DOHH2 (cell line): Measurements from ENCODE around the gene FFAR1.

ENCODE experiments used
- H3F3A ChIP-seq: fragments of 200-600 bp; sonication (generic), shearing (Covaris generic); 2 replicates; pipeline ENCODE4 v1.6.0; 2016; ENCODE audit warnings: antibody characterized with exemption, mild to moderate bottlenecking; ENCODE audit not compliant: control insufficient read depth, insufficient read depth
- H3K27ac ChIP-seq: fragments of 200-600 bp; sonication (generic); 2 replicates; pipeline ENCODE4 v1.5.1; 2014; ENCODE audit warnings: low read depth, mild to moderate bottlenecking, low read length, moderate library complexity
- H3K27me3 ChIP-seq: fragments of 200-600 bp; sonication (generic); 2 replicates; pipeline ENCODE4 v1.6.1; 2014; ENCODE audit warnings: mild to moderate bottlenecking, low read length, mixed read lengths; ENCODE audit not compliant: control insufficient read depth
- H3K36me3 ChIP-seq: fragments of 200-600 bp; sonication (generic); 2 replicates; pipeline ENCODE4 v1.6.1; 2014; ENCODE audit warnings: mild to moderate bottlenecking, low read length, moderate library complexity, mixed read lengths; ENCODE audit not compliant: control insufficient read depth
- H3K4me1 ChIP-seq: fragments of 200-600 bp; sonication (generic); 2 replicates; pipeline ENCODE4 v1.6.1; 2014; ENCODE audit warnings: mild to moderate bottlenecking, low read length, mixed read lengths; ENCODE audit not compliant: control insufficient read depth
- H3K4me2 ChIP-seq: fragments of 200-600 bp; sonication (generic); 2 replicates; pipeline ENCODE4 v1.6.0; 2014; ENCODE audit warnings: mild to moderate bottlenecking, low read length, moderate library complexity
- H3K4me3 ChIP-seq: fragments of 200-600 bp; sonication (generic); 2 replicates; pipeline ENCODE4 v1.5.1; 2014; ENCODE audit warnings: mild to moderate bottlenecking, low read length, mixed read lengths
- H3K79me2 ChIP-seq: fragments of 200-600 bp; sonication (generic); 2 replicates; pipeline ENCODE4 v1.6.1; 2014; ENCODE audit warnings: mild to moderate bottlenecking, low read length, mixed read lengths; ENCODE audit not compliant: control insufficient read depth
- H3K9me2 ChIP-seq: fragments of 200-600 bp; sonication (generic); replicated peaks from 2 replicates; pipeline ENCODE4 v1.6.1; 2014; ENCODE audit warnings: mild to moderate bottlenecking, low read length, mixed read lengths; ENCODE audit not compliant: control insufficient read depth
- H3K9me3 ChIP-seq: fragments of 200-600 bp; sonication (generic); 2 replicates; pipeline ENCODE4 v1.6.1; 2014; ENCODE audit warnings: antibody characterized with exemption, low read length, mixed read lengths; ENCODE audit not compliant: control insufficient read depth, insufficient read depth
- H4K20me1 ChIP-seq: fragments of 200-600 bp; sonication (generic); 2 replicates; pipeline ENCODE4 v1.6.0; 2014; ENCODE audit warnings: low read depth, mild to moderate bottlenecking, antibody characterized with exemption, low read length, moderate library complexity; ENCODE audit not compliant: control insufficient read depth, insufficient read depth
- EZH2phosphoT487 ChIP-seq: fragments of 200-600 bp; sonication (generic); IDR thresholded peaks from 2 replicates; pipeline ENCODE4 v1.6.1; 2017; ENCODE audit warnings: borderline replicate concordance, mild to moderate bottlenecking, antibody characterized with exemption, low read length, moderate library complexity, mixed read lengths
- TF ChIP-seq, protein P1 (sequence below): fragments of 200-600 bp; sonication (generic); IDR thresholded peaks from one replicate; pipeline ENCODE4 v1.5.1; 2014; ENCODE audit warnings: antibody characterized with exemption, mild to moderate bottlenecking, low read depth, low read length; ENCODE audit not compliant: poor library complexity, severe bottlenecking

The FFAR1 gene

GRCh38 chr19:35309481-35310279, 38.0 kb upstream of the FFAR1 start:
- Histone ChIP-seq H3K9me3 (no peaks in the 10 kb centered on the region), H3K4me1 (peaks cover 86% of the 10 kb centered on the region), H4K20me1 (no peaks in the 10 kb centered on the region), H3K4me2 (no peak overlapping the region), H3K27me3 (no peaks in the 10 kb centered on the region), H3K79me2 (no peaks in the 10 kb centered on the region), H3K27ac (no peak overlapping the region), H3K36me3 (no peaks in the 10 kb centered on the region), H3K4me3 (no peak overlapping the region), H3F3A (peaks cover 9% of the 10 kb centered on the region; the same call in 1 of the 2 replicates), H3K9me2 (no peaks in the 10 kb centered on the region)
- TF ChIP-seq, protein P1, sequence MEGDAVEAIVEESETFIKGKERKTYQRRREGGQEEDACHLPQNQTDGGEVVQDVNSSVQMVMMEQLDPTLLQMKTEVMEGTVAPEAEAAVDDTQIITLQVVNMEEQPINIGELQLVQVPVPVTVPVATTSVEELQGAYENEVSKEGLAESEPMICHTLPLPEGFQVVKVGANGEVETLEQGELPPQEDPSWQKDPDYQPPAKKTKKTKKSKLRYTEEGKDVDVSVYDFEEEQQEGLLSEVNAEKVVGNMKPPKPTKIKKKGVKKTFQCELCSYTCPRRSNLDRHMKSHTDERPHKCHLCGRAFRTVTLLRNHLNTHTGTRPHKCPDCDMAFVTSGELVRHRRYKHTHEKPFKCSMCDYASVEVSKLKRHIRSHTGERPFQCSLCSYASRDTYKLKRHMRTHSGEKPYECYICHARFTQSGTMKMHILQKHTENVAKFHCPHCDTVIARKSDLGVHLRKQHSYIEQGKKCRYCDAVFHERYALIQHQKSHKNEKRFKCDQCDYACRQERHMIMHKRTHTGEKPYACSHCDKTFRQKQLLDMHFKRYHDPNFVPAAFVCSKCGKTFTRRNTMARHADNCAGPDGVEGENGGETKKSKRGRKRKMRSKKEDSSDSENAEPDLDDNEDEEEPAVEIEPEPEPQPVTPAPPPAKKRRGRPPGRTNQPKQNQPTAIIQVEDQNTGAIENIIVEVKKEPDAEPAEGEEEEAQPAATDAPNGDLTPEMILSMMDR: no peak
- TF ChIP-seq EZH2phosphoT487: no peak

GRCh38 chr19:35310331-35310730, 37.4 kb upstream of the FFAR1 start:
- peaks cover 87% of the 10 kb centered on the region for H3K4me1 ChIP-seq
- no peak overlapping the region for H3K27ac ChIP-seq
- no peak overlapping the region for H3K4me3 ChIP-seq
- H3K4me2 ChIP-seq: no peak overlapping the region
- H3F3A ChIP-seq: peaks cover 8% of the 10 kb centered on the region; the same call in 1 of the 2 replicates
- no peaks in the 10 kb centered on the region for H4K20me1 ChIP-seq
- no peaks in the 10 kb centered on the region for H3K27me3 ChIP-seq
- TF ChIP-seq, protein P1: no peak
- TF ChIP-seq EZH2phosphoT487: no peak
- no peaks in the 10 kb centered on the region for H3K36me3 ChIP-seq
- no peaks in the 10 kb centered on the region for H3K9me3 ChIP-seq
- H3K79me2 ChIP-seq: no peaks in the 10 kb centered on the region
- no peaks in the 10 kb centered on the region for H3K9me2 ChIP-seq

DNA sequence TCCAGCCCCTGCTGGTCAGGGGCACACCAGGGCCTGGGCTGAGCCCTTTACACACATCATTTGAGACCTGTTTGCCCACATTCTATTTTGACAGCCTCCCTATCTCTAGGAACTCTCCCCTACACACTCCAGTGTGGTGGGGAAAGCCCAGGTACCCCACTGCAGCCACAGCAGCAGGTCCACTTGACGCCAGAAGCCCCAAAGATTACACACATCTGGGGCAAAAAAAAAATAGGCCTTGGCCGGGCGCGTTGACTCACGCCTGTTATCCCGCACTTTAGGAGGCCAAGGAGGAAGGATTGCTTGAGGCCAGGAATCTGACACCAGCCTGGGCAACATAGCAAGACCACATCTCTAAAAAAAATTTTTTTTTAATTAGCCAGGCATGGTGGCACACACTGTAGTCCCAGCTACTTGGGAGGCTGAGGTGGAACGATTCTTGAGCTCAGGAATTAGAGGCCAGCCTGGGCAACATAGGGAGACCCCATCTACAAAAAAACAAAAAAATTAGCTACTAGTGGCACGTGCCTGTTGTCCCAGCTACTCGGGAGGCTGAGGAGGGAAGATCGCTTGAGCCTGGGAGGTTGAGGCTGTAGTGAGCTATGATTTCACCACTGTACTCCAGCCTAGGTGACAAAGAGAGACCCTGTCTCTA, 36.8 kb upstream of the FFAR1 start:
- H3K36me3 ChIP-seq: no peaks in the 10 kb centered on the region
- no peaks in the 10 kb centered on the region for H3K27me3 ChIP-seq
- H3K9me2 ChIP-seq: no peaks in the 10 kb centered on the region
- no peak overlapping the region for H3K27ac ChIP-seq
- H4K20me1 ChIP-seq: no peaks in the 10 kb centered on the region
- H3F3A ChIP-seq: peaks cover 5% of the 10 kb centered on the region; the same call in 1 of the 2 replicates
- H3K79me2 ChIP-seq: no peaks in the 10 kb centered on the region
- no peak overlapping the region for H3K4me3 ChIP-seq
- H3K9me3 ChIP-seq: no peaks in the 10 kb centered on the region
- no peak overlapping the region for H3K4me2 ChIP-seq
- H3K4me1 ChIP-seq: peaks cover 87% of the 10 kb centered on the region
- TF ChIP-seq, protein P1: no peak
- no peak for TF ChIP-seq EZH2phosphoT487
